Measurements from ENCODE around the gene PPP2R3A. TPM values are rescaled to one million over a fixed set of nuclear protein-coding genes. Genes with fewer than 3 reads are reported as not detected.

Gene PPP2R3A
- total RNA-seq, 5 donors from 2014 or later (not counting 1 experiment from before 2014, with no cell fraction given), result 0.19 to 0.95 (median 0.30) TPM

DNA sequence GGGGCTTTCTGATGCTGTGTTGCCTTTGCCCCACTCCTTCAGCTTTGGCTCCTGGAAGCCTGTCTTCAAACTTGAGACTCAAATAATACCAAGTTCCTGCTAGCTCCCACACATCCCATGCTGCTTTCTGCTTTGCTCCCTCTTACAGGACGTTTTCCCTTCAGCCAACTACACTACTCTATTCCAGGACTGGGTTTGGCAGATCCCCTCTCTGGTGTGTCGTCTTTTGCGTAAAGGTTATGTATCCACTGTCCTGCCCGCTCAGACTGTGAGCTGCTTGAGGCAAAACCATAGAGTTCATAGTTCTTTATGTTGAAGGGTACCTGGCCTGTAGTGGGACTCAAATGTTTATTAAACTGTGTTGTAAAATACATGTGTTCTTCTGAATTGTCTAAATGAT is 25.4 kb downstream of the PPP2R3A start:
- Mint-ChIP-seq H3K27me3 (peaks cover 7% of the 10 kb centered on the region in 2 donors), H3K4me1 (no peaks in the 10 kb centered on the region), H3K4me3 (no peak overlapping the region), H3K27ac (no peak overlapping the region), H3K9me3 (peaks cover 0 to 3% (median 0%) of the 10 kb centered on the region in 3 donors), H3K36me3 (no peaks in the 10 kb centered on the region)
- no peaks in the 10 kb centered on the region for H3K36me3 ChIP-seq (ENCODE audit: control insufficient read depth in 2 of 2, extremely low read depth in 1 of 2, insufficient read depth in 1 of 2, low read length in 1 of 2)
- H3K4me1 ChIP-seq (ENCODE audit: control insufficient read depth in 1 of 2, extremely low read depth in 1 of 2, insufficient read depth in 2 of 2, low read length in 2 of 2), result no peaks in the 10 kb centered on the region
- POLR2A ChIA-PET, result no interaction called here
- no peaks in the 10 kb centered on the region for H3K9me3 ChIP-seq
- no peak for DNase-seq
- no peak for ATAC-seq (replicated peaks in 1 of 4)
- no peak overlapping the region for H3K27ac ChIP-seq (ENCODE audit: low read length)
- CTCF ChIA-PET, result interaction anchor here (0.5 to 0.6 kb wide), 2 partner anchors 54 to 675 kb away, joined by 3 read pairs; no protein-coding TSS in a partner anchor
- 80% methylated on average over 1 of the region's 4 CpGs for WGBS (ENCODE audit: insufficient coverage)
- H3K4me3 ChIP-seq (ENCODE audit: control insufficient read depth in 1 of 2, extremely low read depth in 1 of 2, low read length in 1 of 2), result no peak overlapping the region
- H3K27me3 ChIP-seq (replicated peaks in 1 of 2; ENCODE audit: control insufficient read depth in 2 of 2, extremely low read depth in 1 of 2, insufficient read depth in 2 of 2, low read length in 1 of 2), result no peaks in the 10 kb centered on the region

GRCh38 chr3:135991621-135992020 is 26.1 kb downstream of the PPP2R3A start:
- CTCF ChIA-PET, result no interaction called here
- WGBS (ENCODE audit: insufficient coverage), result no CpG with 5 or more reads among the region's 2 CpGs
- no peak for ATAC-seq (replicated peaks in 1 of 4)

GRCh38 chr3:135992072-135992471 is 26.5 kb downstream of the PPP2R3A start:
- Mint-ChIP-seq H3K27ac (no peak overlapping the region), H3K36me3 (no peaks in the 10 kb centered on the region)

More at GRCh38 chr3:135991621-135992020, 26.1 kb downstream of the PPP2R3A start:
- Mint-ChIP-seq H3K4me3 (no peak overlapping the region), H3K9me3 (peaks cover 0 to 3% (median 0%) of the 10 kb centered on the region in 3 donors), H3K36me3 (no peaks in the 10 kb centered on the region), H3K27ac (no peak overlapping the region), H3K27me3 (peaks cover 7% of the 10 kb centered on the region in 2 donors), H3K4me1 (no peaks in the 10 kb centered on the region)
- POLR2A ChIA-PET, result no interaction called here
- Histone ChIP-seq H3K27ac (ENCODE audit: low read length) (no peak overlapping the region), H3K4me3 (ENCODE audit: control insufficient read depth in 1 of 2, extremely low read depth in 1 of 2, low read length in 1 of 2) (no peak overlapping the region), H3K9me3 (no peaks in the 10 kb centered on the region), H3K27me3 (replicated peaks in 1 of 2; ENCODE audit: control insufficient read depth in 2 of 2, extremely low read depth in 1 of 2, insufficient read depth in 2 of 2, low read length in 1 of 2) (no peaks in the 10 kb centered on the region), H3K36me3 (ENCODE audit: control insufficient read depth in 2 of 2, extremely low read depth in 1 of 2, insufficient read depth in 1 of 2, low read length in 1 of 2) (no peaks in the 10 kb centered on the region), H3K4me1 (ENCODE audit: control insufficient read depth in 1 of 2, extremely low read depth in 1 of 2, insufficient read depth in 2 of 2, low read length in 2 of 2) (no peaks in the 10 kb centered on the region)
- no peak for DNase-seq

DNA sequence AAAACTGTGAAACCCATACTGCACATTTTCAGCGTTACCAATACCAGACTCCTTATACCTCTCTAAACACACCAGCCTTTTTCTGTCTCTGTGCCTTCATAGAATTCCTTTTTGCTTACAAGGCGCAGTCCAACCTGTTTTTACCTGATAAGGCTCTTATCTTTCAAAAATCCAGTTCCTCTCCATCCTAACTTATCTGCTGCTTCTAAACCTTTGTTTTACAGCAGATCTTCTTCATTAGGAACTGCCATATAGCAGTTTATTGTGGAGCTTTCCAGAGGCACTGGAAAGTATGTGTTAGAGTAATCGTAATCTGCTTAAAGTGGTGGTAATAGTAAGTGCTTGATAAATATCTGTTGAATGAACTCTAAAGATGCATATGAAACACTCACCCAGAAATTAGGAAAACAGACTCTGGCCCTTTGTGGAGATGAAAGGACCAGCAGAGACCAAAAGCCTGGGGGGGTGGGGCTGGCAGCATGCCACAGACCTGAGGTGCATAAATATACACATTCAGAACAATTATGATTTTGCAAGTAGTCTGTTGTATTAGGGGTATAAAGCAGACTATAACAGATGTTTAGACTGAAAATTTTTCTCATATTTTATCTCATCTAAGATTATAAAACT is 29.3 kb downstream of the PPP2R3A start:
- ChIA-PET CTCF (no interaction called here), POLR2A (no interaction called here)
- H3K27ac ChIP-seq (ENCODE audit: low read length), result no peak overlapping the region
- H3K36me3 ChIP-seq (ENCODE audit: control insufficient read depth in 2 of 2, extremely low read depth in 1 of 2, insufficient read depth in 1 of 2, low read length in 1 of 2), result no peaks in the 10 kb centered on the region
- H3K27me3 ChIP-seq (replicated peaks in 1 of 2; ENCODE audit: control insufficient read depth in 2 of 2, extremely low read depth in 1 of 2, insufficient read depth in 2 of 2, low read length in 1 of 2), result no peaks in the 10 kb centered on the region
- no peaks in the 10 kb centered on the region for H3K9me3 ChIP-seq
- peaks cover 7 to 10% of the 10 kb centered on the region in 2 donors for H3K27me3 Mint-ChIP-seq
- H3K4me3 ChIP-seq (ENCODE audit: control insufficient read depth in 1 of 2, extremely low read depth in 1 of 2, low read length in 1 of 2), result no peak overlapping the region
- no peaks in the 10 kb centered on the region for H3K36me3 Mint-ChIP-seq
- no peak overlapping the region for H3K27ac Mint-ChIP-seq
- DNase-seq (no peak), ATAC-seq (replicated peaks in 1 of 4) (no peak)
- no peak overlapping the region for H3K4me3 Mint-ChIP-seq
- H3K9me3 Mint-ChIP-seq, result peaks cover 0 to 3% (median 0%) of the 10 kb centered on the region in 3 donors
- H3K4me1 Mint-ChIP-seq, result no peaks in the 10 kb centered on the region
- H3K4me1 ChIP-seq (ENCODE audit: control insufficient read depth in 1 of 2, extremely low read depth in 1 of 2, insufficient read depth in 2 of 2, low read length in 2 of 2), result no peaks in the 10 kb centered on the region
- no CpG with 5 or more reads among the region's 3 CpGs for WGBS (ENCODE audit: insufficient coverage)

More at GRCh38 chr3:135992072-135992471, 26.5 kb downstream of the PPP2R3A start:
- DNase-seq (no peak), ATAC-seq (replicated peaks in 1 of 4) (no peak)
- no peaks in the 10 kb centered on the region for H3K27me3 ChIP-seq (replicated peaks in 1 of 2; ENCODE audit: control insufficient read depth in 2 of 2, extremely low read depth in 1 of 2, insufficient read depth in 2 of 2, low read length in 1 of 2)
- H3K4me1 ChIP-seq (ENCODE audit: control insufficient read depth in 1 of 2, extremely low read depth in 1 of 2, insufficient read depth in 2 of 2, low read length in 2 of 2), result no peaks in the 10 kb centered on the region
- H3K9me3 ChIP-seq, result no peaks in the 10 kb centered on the region
- POLR2A ChIA-PET, result no interaction called here
- Mint-ChIP-seq H3K9me3 (peaks cover 0 to 3% (median 0%) of the 10 kb centered on the region in 3 donors), H3K27me3 (peaks cover 7% of the 10 kb centered on the region in 2 donors), H3K4me1 (no peaks in the 10 kb centered on the region), H3K4me3 (no peak overlapping the region)
- no peak overlapping the region for H3K27ac ChIP-seq (ENCODE audit: low read length)
- no peak overlapping the region for H3K4me3 ChIP-seq (ENCODE audit: control insufficient read depth in 1 of 2, extremely low read depth in 1 of 2, low read length in 1 of 2)
- H3K36me3 ChIP-seq (ENCODE audit: control insufficient read depth in 2 of 2, extremely low read depth in 1 of 2, insufficient read depth in 1 of 2, low read length in 1 of 2), result no peaks in the 10 kb centered on the region
- CTCF ChIA-PET, result no interaction called here

DNA sequence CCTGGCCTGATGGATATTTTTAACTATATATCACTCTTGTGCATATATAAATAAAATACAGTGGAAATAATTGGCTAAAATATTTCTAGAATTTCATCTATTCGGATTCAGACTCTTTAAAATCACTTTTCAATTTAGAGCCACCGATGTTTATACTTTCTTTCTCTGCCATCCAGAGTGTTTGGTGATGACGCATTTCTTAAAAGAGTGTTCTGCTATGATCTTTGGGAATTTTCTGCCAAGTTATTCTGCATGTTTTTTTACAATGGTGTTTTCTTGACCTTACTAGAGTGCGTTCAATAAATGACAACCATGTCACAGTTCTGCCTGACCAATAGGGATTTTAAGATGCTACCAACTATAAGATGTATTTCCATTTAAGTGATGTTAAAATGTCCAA is 30.2 kb downstream of the PPP2R3A start:
- Histone ChIP-seq H3K4me1 (ENCODE audit: control insufficient read depth in 1 of 2, extremely low read depth in 1 of 2, insufficient read depth in 2 of 2, low read length in 2 of 2) (no peaks in the 10 kb centered on the region), H3K9me3 (no peaks in the 10 kb centered on the region), H3K27ac (ENCODE audit: low read length) (no peak overlapping the region), H3K4me3 (ENCODE audit: control insufficient read depth in 1 of 2, extremely low read depth in 1 of 2, low read length in 1 of 2) (no peak overlapping the region), H3K27me3 (replicated peaks in 1 of 2; ENCODE audit: control insufficient read depth in 2 of 2, extremely low read depth in 1 of 2, insufficient read depth in 2 of 2, low read length in 1 of 2) (no peaks in the 10 kb centered on the region), H3K36me3 (ENCODE audit: control insufficient read depth in 2 of 2, extremely low read depth in 1 of 2, insufficient read depth in 1 of 2, low read length in 1 of 2) (no peaks in the 10 kb centered on the region)
- ChIA-PET POLR2A (no interaction called here), CTCF (no interaction called here)
- Mint-ChIP-seq H3K4me1 (no peaks in the 10 kb centered on the region), H3K36me3 (no peaks in the 10 kb centered on the region), H3K9me3 (peaks cover 0 to 3% (median 0%) of the 10 kb centered on the region in 3 donors), H3K4me3 (no peak overlapping the region), H3K27me3 (peaks cover 12 to 17% of the 10 kb centered on the region in 2 donors), H3K27ac (no peak overlapping the region)
- no peak for DNase-seq
- no peak for ATAC-seq (replicated peaks in 1 of 4)
- no CpG with 5 or more reads among the region's 4 CpGs for WGBS (ENCODE audit: insufficient coverage)

- DNase-seq (no peak), ATAC-seq (replicated peaks in 1 of 4) (no peak)
- Histone ChIP-seq H3K36me3 (ENCODE audit: control insufficient read depth in 2 of 2, extremely low read depth in 1 of 2, insufficient read depth in 1 of 2, low read length in 1 of 2) (no peaks in the 10 kb centered on the region), H3K4me1 (ENCODE audit: control insufficient read depth in 1 of 2, extremely low read depth in 1 of 2, insufficient read depth in 2 of 2, low read length in 2 of 2) (no peaks in the 10 kb centered on the region), H3K4me3 (ENCODE audit: control insufficient read depth in 1 of 2, extremely low read depth in 1 of 2, low read length in 1 of 2) (no peak overlapping the region), H3K27ac (ENCODE audit: low read length) (no peak overlapping the region), H3K27me3 (replicated peaks in 1 of 2; ENCODE audit: control insufficient read depth in 2 of 2, extremely low read depth in 1 of 2, insufficient read depth in 2 of 2, low read length in 1 of 2) (no peaks in the 10 kb centered on the region), H3K9me3 (no peaks in the 10 kb centered on the region)
- 85% methylated on average over 5 of the region's 6 CpGs for WGBS (ENCODE audit: insufficient coverage)
- POLR2A ChIA-PET, result no interaction called here
- H3K4me3 Mint-ChIP-seq, result no peak overlapping the region
- peaks cover 10 to 17% of the 10 kb centered on the region in 2 donors for H3K27me3 Mint-ChIP-seq
- CTCF ChIA-PET, result no interaction called here
- H3K4me1 Mint-ChIP-seq, result no peaks in the 10 kb centered on the region
- H3K36me3 Mint-ChIP-seq, result no peaks in the 10 kb centered on the region
- H3K9me3 Mint-ChIP-seq, result peaks cover 0 to 3% (median 0%) of the 10 kb centered on the region in 3 donors
- H3K27ac Mint-ChIP-seq, result no peak overlapping the region
These were observed 32.2 kb downstream of the PPP2R3A start for GRCh38 chr3:135997554-135998320.

Measured in T-cell (primary cell).